Astrocyte of the cerebellum (primary cell): ENCODE data around the gene ASXL1.
A peak's percentile ranks its signal among the peaks of the same experiment; 100 is the strongest.

Experiments
- DNase-seq: peaks from one replicate; pipeline ENCODE4 v3.0.0-alpha.2; 2011; ENCODE audit warnings: low read depth
- H3K4me3 ChIP-seq: 2 replicates; pipeline ENCODE4 v1.5.1; 2011; ENCODE audit warnings: mild to moderate bottlenecking, low read depth, low read length, moderate library complexity
- in situ Hi-C: cut with HindIII; loops from 2 replicates; pipeline ENCODE4 v1.10.0; 2017; ENCODE audit warnings: low sequenced_read_pairs
- TF ChIP-seq, protein P1 (sequence below): IDR thresholded peaks from 2 replicates; pipeline ENCODE4 v1.5.1; 2012; ENCODE audit warnings: low read length, low read depth, moderate library complexity, mild to moderate bottlenecking; ENCODE audit errors: missing control alignments

ASXL1 gene

DNA sequence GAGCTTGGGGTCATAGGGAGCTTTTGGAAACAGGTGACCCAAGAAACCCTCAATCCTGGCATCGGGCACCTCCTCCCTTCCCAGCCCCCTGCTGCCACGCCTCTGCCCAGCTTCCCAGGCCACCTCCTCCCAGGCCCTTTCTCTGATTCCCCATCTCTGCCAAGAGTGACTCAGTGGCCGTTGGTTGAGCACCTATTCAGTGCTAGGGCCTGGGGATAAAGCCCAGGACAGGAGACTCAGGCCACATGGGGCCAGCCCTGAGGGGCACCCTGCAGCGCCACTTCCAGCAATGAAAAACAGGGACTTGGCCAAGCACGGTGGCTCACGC is 110.1 kb downstream of the ASXL1 start:
- DNase-seq, result no peak
- TF ChIP-seq, protein P1, sequence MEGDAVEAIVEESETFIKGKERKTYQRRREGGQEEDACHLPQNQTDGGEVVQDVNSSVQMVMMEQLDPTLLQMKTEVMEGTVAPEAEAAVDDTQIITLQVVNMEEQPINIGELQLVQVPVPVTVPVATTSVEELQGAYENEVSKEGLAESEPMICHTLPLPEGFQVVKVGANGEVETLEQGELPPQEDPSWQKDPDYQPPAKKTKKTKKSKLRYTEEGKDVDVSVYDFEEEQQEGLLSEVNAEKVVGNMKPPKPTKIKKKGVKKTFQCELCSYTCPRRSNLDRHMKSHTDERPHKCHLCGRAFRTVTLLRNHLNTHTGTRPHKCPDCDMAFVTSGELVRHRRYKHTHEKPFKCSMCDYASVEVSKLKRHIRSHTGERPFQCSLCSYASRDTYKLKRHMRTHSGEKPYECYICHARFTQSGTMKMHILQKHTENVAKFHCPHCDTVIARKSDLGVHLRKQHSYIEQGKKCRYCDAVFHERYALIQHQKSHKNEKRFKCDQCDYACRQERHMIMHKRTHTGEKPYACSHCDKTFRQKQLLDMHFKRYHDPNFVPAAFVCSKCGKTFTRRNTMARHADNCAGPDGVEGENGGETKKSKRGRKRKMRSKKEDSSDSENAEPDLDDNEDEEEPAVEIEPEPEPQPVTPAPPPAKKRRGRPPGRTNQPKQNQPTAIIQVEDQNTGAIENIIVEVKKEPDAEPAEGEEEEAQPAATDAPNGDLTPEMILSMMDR, result no peak
- H3K4me3 ChIP-seq, result no peak overlapping the region
- in situ Hi-C loops, result no loop called here

- TF ChIP-seq, protein P1, result no peak
- no peak overlapping the region for H3K4me3 ChIP-seq
- no peak for DNase-seq
- in situ Hi-C loops, result no loop called here
Observed at GRCh38 chr20:32468860-32469259, 110.7 kb downstream of the ASXL1 start.

GRCh38 chr20:32470025-32470861 is 112.1 kb downstream of the ASXL1 start:
- DNase-seq, result no peak
- in situ Hi-C loops, result no loop called here
- TF ChIP-seq, protein P1, result peak; percentile 49
- H3K4me3 ChIP-seq, result no peak overlapping the region

GRCh38 chr20:32470940-32471339 is 112.8 kb downstream of the ASXL1 start:
- no peak for DNase-seq
- in situ Hi-C loops, result no loop called here
- H3K4me3 ChIP-seq, result no peak overlapping the region
- TF ChIP-seq, protein P1, result no peak

DNA sequence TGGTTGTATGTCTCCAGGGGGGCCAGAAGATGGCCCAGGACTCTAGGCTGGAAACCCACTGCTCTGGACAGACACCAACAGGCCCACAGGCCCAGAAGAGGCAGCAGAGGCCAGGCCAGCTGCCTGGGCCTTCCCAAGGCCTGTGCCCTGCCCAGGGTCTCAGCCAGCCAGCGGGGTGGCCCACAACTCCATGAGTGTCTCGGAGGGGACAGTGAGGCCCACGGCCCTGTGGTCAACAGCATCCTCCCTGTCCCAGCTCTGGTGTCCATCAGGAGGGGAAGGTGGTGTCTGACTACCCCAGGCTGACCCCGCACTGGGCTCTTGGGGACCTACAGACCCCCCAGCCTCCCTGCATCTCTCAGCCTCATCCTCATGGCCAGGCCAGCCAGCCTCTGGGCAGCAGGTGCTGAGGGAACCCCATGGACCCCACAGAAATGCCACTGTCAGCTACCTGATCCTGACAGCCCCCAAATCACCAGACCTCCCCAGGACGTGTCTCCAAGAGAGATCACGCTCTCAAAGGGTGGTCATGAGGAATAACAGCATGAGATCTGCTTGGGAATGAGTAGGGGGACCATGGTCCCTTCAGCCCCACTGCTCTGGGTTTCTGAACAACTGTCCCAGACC is 114.6 kb downstream of the ASXL1 start:
- TF ChIP-seq, protein P1, result no peak
- in situ Hi-C loops, result no loop called here
- peak overlapping the region; percentile 38 for H3K4me3 ChIP-seq
- DNase-seq, result no peak

DNA sequence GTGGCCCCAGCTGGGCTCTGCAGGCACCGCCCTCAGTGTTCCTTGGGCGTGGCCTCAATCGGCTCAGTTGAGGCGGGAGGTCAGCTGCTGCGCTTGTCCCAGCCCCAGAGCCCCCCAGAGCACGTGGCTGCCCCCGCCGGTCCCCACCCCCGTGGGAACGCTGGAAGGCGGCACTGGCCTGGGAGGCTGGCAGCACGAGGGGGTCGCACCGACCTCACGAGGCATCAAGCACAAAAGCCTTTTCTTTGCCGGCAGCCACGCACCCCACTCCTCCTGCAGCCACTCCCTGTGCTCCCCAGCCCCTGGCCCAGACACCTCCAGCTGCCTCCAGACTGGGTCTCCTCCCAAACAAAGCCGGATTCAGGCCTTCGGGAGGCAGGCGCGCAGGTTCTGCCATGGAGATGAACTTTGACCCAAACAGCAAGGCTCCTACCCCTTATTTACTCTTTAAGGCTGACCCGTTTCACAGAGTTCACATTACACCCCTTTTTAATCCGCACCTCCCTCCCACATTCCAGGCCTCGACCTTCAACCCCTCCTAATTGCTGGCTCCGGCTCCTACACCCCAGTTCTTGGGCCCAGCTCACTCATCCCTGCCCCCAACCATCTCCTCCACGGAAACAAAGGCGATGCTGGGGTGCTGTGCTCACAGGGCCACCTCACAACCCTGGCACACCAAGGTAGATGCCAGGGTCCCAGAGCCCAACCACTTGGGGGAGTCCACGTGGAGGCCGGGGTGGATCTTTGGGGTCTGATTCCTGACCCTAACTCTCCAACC is 115.3 kb downstream of the ASXL1 start:
- in situ Hi-C loops, result no loop called here
- TF ChIP-seq, protein P1, result no peak
- no peak for DNase-seq
- H3K4me3 ChIP-seq, result peak overlapping the region; percentile 38
